ENCODE data around the gene IDS. TPM values are rescaled to one million over a fixed set of nuclear protein-coding genes. Genes with fewer than 3 reads are reported as not detected.

The IDS gene
- total RNA-seq, 1 experiment from 2014 or later, result 53.2 TPM

- no peak for DNase-seq (ENCODE audit: low spot score)
Measured at GRCh38 chrX:149461746-149462145, 43.4 kb downstream of the IDS start.

- DNase-seq (ENCODE audit: low spot score), result no peak
Measured at GRCh38 chrX:149458586-149458985, 46.5 kb downstream of the IDS start.

- DNase-seq (ENCODE audit: low spot score), result no peak
Measured at GRCh38 chrX:149456476-149457245, 48.4 kb downstream of the IDS start.

GRCh38 chrX:149455934-149456333 is 49.2 kb downstream of the IDS start:
- no peak for DNase-seq (ENCODE audit: low spot score)

- DNase-seq (ENCODE audit: low spot score), result no peak
Measured at GRCh38 chrX:149453906-149454822, 50.9 kb downstream of the IDS start.

GRCh38 chrX:149453030-149453429 is 52.1 kb downstream of the IDS start:
- peak; percentile 45 for DNase-seq (ENCODE audit: low spot score)

GRCh38 chrX:149433451-149433850 is 71.7 kb downstream of the IDS start:
- DNase-seq (ENCODE audit: low spot score), result no peak

GRCh38 chrX:149433051-149433450 is 72.1 kb downstream of the IDS start:
- DNase-seq (ENCODE audit: low spot score), result no peak

Other genes with a start within 250 kb of the IDS start
- gene EOLA1, start 35.7 kb upstream of the IDS start, total RNA-seq (2014; rRNA removed; shearing (Covaris generic)), result 24.7 and 28.1 TPM in 2 replicates
- gene HSFX3, start 44.6 kb upstream of the IDS start, total RNA-seq (2014; rRNA removed; shearing (Covaris generic)), result not detected in 2 replicates
- not detected in 2 replicates for gene MAGEA9B, start 82.2 kb upstream of the IDS start, total RNA-seq (2014; rRNA removed; shearing (Covaris generic))
- gene HSFX2, start 90.0 kb upstream of the IDS start, total RNA-seq (2014; rRNA removed; shearing (Covaris generic)), result 0.70 TPM in 1 of 2 replicates, not detected in the other
- 12.3 and 25.0 TPM in 2 replicates for gene TMEM185A, start 126.5 kb upstream of the IDS start, total RNA-seq (2014; rRNA removed; shearing (Covaris generic))
- not detected in 2 replicates for gene MAGEA11, start 206.8 kb upstream of the IDS start, total RNA-seq (2014; rRNA removed; shearing (Covaris generic))

Measured in HT-29 (cell line).